ENCODE measurements around the gene ZBTB45. TPM values are rescaled to one million over a fixed set of nuclear protein-coding genes. Genes with fewer than 3 reads are reported as not detected.
A peak's percentile ranks its signal among the peaks of the same experiment; 100 is the strongest.

ZBTB45 gene
- total RNA-seq, 2 experiments from 2014 or later, result 5.7 to 6.3 TPM

- H3K27me3 ChIP-seq (ENCODE audit: control insufficient read depth in 1 of 2, insufficient read depth in 2 of 2, low read length in 2 of 2), result no peaks in the 10 kb centered on the region
- H3K4me1 ChIP-seq (ENCODE audit: insufficient read depth, low read length), result peaks cover 53% of the 10 kb centered on the region
- no peaks in the 10 kb centered on the region for H3K27me3 Mint-ChIP-seq
- TF ChIP-seq, protein P1, sequence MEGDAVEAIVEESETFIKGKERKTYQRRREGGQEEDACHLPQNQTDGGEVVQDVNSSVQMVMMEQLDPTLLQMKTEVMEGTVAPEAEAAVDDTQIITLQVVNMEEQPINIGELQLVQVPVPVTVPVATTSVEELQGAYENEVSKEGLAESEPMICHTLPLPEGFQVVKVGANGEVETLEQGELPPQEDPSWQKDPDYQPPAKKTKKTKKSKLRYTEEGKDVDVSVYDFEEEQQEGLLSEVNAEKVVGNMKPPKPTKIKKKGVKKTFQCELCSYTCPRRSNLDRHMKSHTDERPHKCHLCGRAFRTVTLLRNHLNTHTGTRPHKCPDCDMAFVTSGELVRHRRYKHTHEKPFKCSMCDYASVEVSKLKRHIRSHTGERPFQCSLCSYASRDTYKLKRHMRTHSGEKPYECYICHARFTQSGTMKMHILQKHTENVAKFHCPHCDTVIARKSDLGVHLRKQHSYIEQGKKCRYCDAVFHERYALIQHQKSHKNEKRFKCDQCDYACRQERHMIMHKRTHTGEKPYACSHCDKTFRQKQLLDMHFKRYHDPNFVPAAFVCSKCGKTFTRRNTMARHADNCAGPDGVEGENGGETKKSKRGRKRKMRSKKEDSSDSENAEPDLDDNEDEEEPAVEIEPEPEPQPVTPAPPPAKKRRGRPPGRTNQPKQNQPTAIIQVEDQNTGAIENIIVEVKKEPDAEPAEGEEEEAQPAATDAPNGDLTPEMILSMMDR (IDR thresholded peaks at IDR 0.05), result no peak
- H3K4me3 ChIP-seq (ENCODE audit: low read length), result no peak overlapping the region
- no peak overlapping the region for H3K27ac ChIP-seq (ENCODE audit: low read depth in 1 of 2, low read length in 2 of 2)
- ChIA-PET CTCF (no interaction called here), POLR2A (interaction anchor here (1.4 kb wide), 1 partner anchor 11 kb away, joined by 4 read pairs; no protein-coding TSS in a partner anchor)
- peaks cover 94% of the 10 kb centered on the region for H3K36me3 Mint-ChIP-seq (ENCODE audit: low read depth)
- intact Hi-C loops (cut with DNase I, micrococcal nuclease), result no loop called here
- H3K27ac Mint-ChIP-seq, result peak overlapping the region; percentile 60
- ATAC-seq (ENCODE audit: poor library complexity), result no peak
- peaks cover 84% of the 10 kb centered on the region for H3K36me3 ChIP-seq (ENCODE audit: insufficient read depth, low read length)
- H3K9me3 ChIP-seq (ENCODE audit: control insufficient read depth in 1 of 2, insufficient read depth in 1 of 2, low read length in 2 of 2), result no peaks in the 10 kb centered on the region
- peak in 1 of 14 experiments; percentile 9 for DNase-seq
- H3K9me3 Mint-ChIP-seq, result no peaks in the 10 kb centered on the region
- peaks cover 43% of the 10 kb centered on the region for H3K4me1 Mint-ChIP-seq (ENCODE audit: low read depth)
- peak overlapping the region; percentile 50 for H3K4me3 Mint-ChIP-seq
Observed at GRCh38 chr19:58551577-58552471, 32.2 kb upstream of the ZBTB45 start.

DNA sequence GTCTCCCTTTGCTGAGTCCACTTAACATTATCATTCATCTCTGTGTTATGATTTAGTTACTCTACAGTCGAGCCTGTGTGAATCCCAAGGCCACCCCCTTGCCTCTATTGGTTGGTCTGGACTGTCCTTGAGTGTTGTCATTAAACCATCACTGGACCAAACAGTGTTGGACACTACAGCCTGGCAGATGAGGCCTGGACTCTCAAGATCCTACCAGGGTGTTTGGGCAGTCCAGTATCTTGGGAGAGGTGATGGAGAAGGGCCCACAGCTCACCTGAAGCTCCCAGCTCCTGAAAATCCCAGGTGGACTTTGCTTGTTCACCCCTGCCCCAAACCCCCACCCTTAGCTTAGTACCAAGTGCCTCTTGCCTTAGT is 31.5 kb upstream of the ZBTB45 start:
- TF ChIP-seq, protein P1 (IDR thresholded peaks at IDR 0.05), result no peak
- Mint-ChIP-seq H3K27me3 (no peaks in the 10 kb centered on the region), H3K4me3 (peak overlapping the region; percentile 3), H3K27ac (peak overlapping the region; percentile 12), H3K36me3 (ENCODE audit: low read depth) (peaks cover 95% of the 10 kb centered on the region), H3K4me1 (ENCODE audit: low read depth) (peaks cover 43% of the 10 kb centered on the region), H3K9me3 (no peaks in the 10 kb centered on the region)
- H3K36me3 ChIP-seq (ENCODE audit: insufficient read depth, low read length), result peaks cover 82% of the 10 kb centered on the region
- no peak overlapping the region for H3K27ac ChIP-seq (ENCODE audit: low read depth in 1 of 2, low read length in 2 of 2)
- H3K9me3 ChIP-seq (ENCODE audit: control insufficient read depth in 1 of 2, insufficient read depth in 1 of 2, low read length in 2 of 2), result no peaks in the 10 kb centered on the region
- peaks cover 53% of the 10 kb centered on the region for H3K4me1 ChIP-seq (ENCODE audit: insufficient read depth, low read length)
- no peaks in the 10 kb centered on the region for H3K27me3 ChIP-seq (ENCODE audit: control insufficient read depth in 1 of 2, insufficient read depth in 2 of 2, low read length in 2 of 2)
- POLR2A ChIA-PET, result interaction anchor here (1.4 kb wide), 1 partner anchor 11 kb away, joined by 4 read pairs; no protein-coding TSS in a partner anchor
- H3K4me3 ChIP-seq (ENCODE audit: low read length), result no peak overlapping the region
- intact Hi-C loops (cut with DNase I, micrococcal nuclease), result no loop called here
- ATAC-seq (ENCODE audit: poor library complexity) (no peak), DNase-seq (no peak)
- CTCF ChIA-PET, result no interaction called here

- peak in 1 of 14 experiments; percentile 9 for DNase-seq
- CTCF ChIA-PET, result no interaction called here
- intact Hi-C loops (cut with DNase I, micrococcal nuclease), result no loop called here
Observed at GRCh38 chr19:58550362-58551122, 30.9 kb upstream of the ZBTB45 start.

More at GRCh38 chr19:58550362-58551122, 30.9 kb upstream of the ZBTB45 start:
- Histone ChIP-seq H3K4me1 (ENCODE audit: insufficient read depth, low read length) (peaks cover 54% of the 10 kb centered on the region), H3K4me3 (ENCODE audit: low read length) (no peak overlapping the region), H3K36me3 (ENCODE audit: insufficient read depth, low read length) (peaks cover 82% of the 10 kb centered on the region), H3K27ac (ENCODE audit: low read depth in 1 of 2, low read length in 2 of 2) (no peak overlapping the region), H3K27me3 (ENCODE audit: control insufficient read depth in 1 of 2, insufficient read depth in 2 of 2, low read length in 2 of 2) (no peaks in the 10 kb centered on the region), H3K9me3 (ENCODE audit: control insufficient read depth in 1 of 2, insufficient read depth in 1 of 2, low read length in 2 of 2) (no peaks in the 10 kb centered on the region)
- no peaks in the 10 kb centered on the region for H3K9me3 Mint-ChIP-seq
- peaks cover 47% of the 10 kb centered on the region for H3K4me1 Mint-ChIP-seq (ENCODE audit: low read depth)
- POLR2A ChIA-PET, result interaction anchor here (1.4 kb wide), 1 partner anchor 12 kb away, joined by 4 read pairs; no protein-coding TSS in a partner anchor
- H3K36me3 Mint-ChIP-seq (ENCODE audit: low read depth), result peaks cover 96% of the 10 kb centered on the region
- peak overlapping the region; percentile 12 for H3K27ac Mint-ChIP-seq
- ATAC-seq (ENCODE audit: poor library complexity), result no peak
- peak overlapping the region; percentile 3 for H3K4me3 Mint-ChIP-seq
- TF ChIP-seq, protein P1 (IDR thresholded peaks at IDR 0.05), result no peak
- H3K27me3 Mint-ChIP-seq, result no peaks in the 10 kb centered on the region
